Mesothelial cell of epicardium (in vitro differentiated cells): ENCODE data around the gene AFAP1L1. TPM values are rescaled to one million over a fixed set of nuclear protein-coding genes. Genes with fewer than 3 reads are reported as not detected.
A peak's percentile ranks its signal among the peaks of the same experiment; 100 is the strongest.

Experiments
- DNase-seq, 2 experiments: peaks; one replicate each; pipeline ENCODE4 v3.0.0; 2021; ENCODE audit warnings: low spot score in 2 of 2; ENCODE audit not compliant: unreplicated experiment in 2 of 2
- H3K27ac Mint-ChIP-seq: 2 replicates; pipeline ENCODE4 v1.8.0; 2021; ENCODE audit warnings: mixed read lengths
- H3K27me3 Mint-ChIP-seq: 2 replicates; pipeline ENCODE4 v1.8.0; 2021; ENCODE audit warnings: low read depth, mixed read lengths
- H3K36me3 Mint-ChIP-seq: 2 replicates; pipeline ENCODE4 v1.8.0; 2021; ENCODE audit warnings: mixed read lengths
- H3K4me1 Mint-ChIP-seq: 2 replicates; pipeline ENCODE4 v1.8.0; 2021; ENCODE audit warnings: mixed read lengths
- H3K4me3 Mint-ChIP-seq: 2 replicates; pipeline ENCODE4 v1.8.0; 2021; ENCODE audit warnings: mild to moderate bottlenecking, moderate library complexity, mixed read lengths
- H3K9me3 Mint-ChIP-seq: 2 replicates; pipeline ENCODE4 v1.8.0; 2021; ENCODE audit warnings: mixed read lengths
- CTCF ChIP-seq: fragments of 200-600 bp; sonication (generic); IDR thresholded peaks from one replicate; pipeline ENCODE4 v1.5.0; 2021; ENCODE audit warnings: antibody characterized with exemption; ENCODE audit not compliant: unreplicated experiment
- total RNA-seq: library from RNA; stranded (reverse); gene quantifications from 3 replicates; pipeline ENCODE4 v1.2.1, GENCODE V29; 2021

Gene AFAP1L1
- total RNA-seq: 0.22 to 0.63 TPM (median 0.36 TPM) in 3 replicates

DNA sequence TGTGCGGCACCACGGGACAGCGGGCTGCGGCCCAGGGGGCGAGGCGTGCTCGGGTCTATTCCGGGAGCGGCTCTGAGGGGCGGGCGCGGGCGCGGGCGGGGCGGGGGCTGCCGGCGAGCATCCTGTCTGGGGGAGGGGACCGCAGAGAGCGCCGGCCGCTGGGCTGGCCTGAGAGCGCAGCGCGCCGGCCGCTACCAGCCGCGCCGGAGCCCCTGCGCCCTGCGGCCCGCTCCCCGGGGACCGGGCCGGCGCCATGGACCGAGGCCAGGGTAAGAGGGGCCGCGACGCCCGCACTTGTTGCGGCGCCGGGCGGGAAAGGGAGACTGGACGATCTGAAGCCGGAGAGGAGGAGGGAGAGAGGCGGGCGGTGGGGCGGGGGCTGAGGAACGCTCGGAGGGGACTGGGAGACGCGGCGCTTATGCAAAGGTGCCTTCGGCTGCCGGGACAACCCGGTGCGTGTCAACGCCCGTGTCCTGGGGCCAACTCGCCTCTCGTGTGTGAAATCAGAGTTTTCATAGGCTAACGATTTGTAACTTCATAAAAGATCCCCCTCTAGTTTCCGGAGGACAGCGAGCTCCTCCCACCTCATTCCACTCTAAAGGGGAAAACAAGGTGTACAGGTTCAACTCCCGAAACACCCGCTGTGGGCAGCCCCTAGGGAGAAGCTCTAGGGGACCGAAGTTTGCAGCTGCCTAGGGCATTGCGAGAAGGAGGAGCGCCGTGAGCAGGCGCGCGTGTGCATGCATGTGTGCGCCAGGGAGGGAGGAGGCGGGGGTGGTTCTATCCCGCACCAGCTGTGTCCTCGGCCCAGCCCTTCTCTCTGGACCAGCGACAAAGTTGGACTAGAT is at the start of gene AFAP1L1:
Gene AFAP1L1 (plus strand): TSS at position 144 of the 848 bp plus-strand sequence. CDS start 110 bp downstream, at position 254.
- Mint-ChIP-seq H3K4me1 (peaks cover 7% of the 10 kb centered on the region), H3K27me3 (peaks cover 68% of the 10 kb centered on the region), H3K27ac (peak within 1 kb of the TSS; percentile 30), H3K36me3 (peaks cover 3% of the 10 kb centered on the region), H3K9me3 (peaks cover 13% of the 10 kb centered on the region), H3K4me3 (peak within 1 kb of the TSS; percentile 85)
- no peak for TF ChIP-seq CTCF
- peak; percentile 27 to 43 for DNase-seq

DNA sequence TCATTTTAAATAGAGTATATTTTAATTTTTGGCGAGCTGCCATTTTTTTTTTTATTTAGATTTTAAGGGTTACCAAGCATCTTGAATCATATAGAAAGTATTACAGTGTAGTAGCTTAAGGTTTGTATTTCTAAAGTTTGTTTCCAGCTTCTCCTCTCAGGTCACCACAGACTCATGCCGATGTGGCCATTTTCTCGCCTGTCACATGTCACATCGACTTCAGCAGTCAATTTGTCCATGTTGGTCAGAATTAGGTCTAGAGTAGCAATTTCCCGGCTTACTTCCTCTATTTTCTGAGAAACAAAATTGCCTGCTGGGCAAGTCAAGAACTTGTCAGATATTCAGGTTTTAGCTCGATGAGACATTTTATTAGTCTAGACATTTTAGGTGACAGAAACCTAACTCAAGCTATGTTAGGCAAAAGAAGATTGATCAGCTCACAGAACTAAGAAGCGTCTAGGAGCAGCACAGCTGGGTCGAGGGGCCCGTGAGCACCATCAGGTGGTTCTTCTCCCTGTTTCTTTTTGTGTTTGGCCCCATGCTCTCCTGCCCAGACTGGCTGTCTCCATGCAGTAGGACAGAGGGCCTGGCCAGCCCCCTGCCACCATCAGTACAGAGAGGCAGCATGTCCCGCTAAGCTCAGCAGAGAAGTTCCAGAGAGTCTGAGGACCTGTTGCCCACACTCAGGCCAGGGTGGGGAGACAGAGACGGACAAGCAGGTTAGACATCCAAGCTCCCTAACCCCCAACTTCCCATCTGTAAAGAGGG is 48.4 kb upstream of the AFAP1L1 start:
- H3K36me3 Mint-ChIP-seq: no peaks in the 10 kb centered on the region
- peaks cover 39% of the 10 kb centered on the region for H3K27me3 Mint-ChIP-seq
- no peak overlapping the region for H3K27ac Mint-ChIP-seq
- TF ChIP-seq CTCF: no peak
- no peak overlapping the region for H3K4me3 Mint-ChIP-seq
- H3K9me3 Mint-ChIP-seq: no peaks in the 10 kb centered on the region
- no peak for DNase-seq
- H3K4me1 Mint-ChIP-seq: no peaks in the 10 kb centered on the region

GRCh38 chr5:149224282-149224681 is 47.4 kb upstream of the AFAP1L1 start:
- peaks cover 35% of the 10 kb centered on the region for H3K27me3 Mint-ChIP-seq
- H3K27ac Mint-ChIP-seq: no peak overlapping the region
- no peaks in the 10 kb centered on the region for H3K9me3 Mint-ChIP-seq
- no peak overlapping the region for H3K4me3 Mint-ChIP-seq
- H3K4me1 Mint-ChIP-seq: no peaks in the 10 kb centered on the region
- TF ChIP-seq CTCF: no peak
- DNase-seq: no peak
- H3K36me3 Mint-ChIP-seq: no peaks in the 10 kb centered on the region

- no peaks in the 10 kb centered on the region for H3K4me1 Mint-ChIP-seq
- no peak for DNase-seq
- TF ChIP-seq CTCF: no peak
- no peak overlapping the region for H3K27ac Mint-ChIP-seq
- peaks cover 38% of the 10 kb centered on the region for H3K27me3 Mint-ChIP-seq
- H3K9me3 Mint-ChIP-seq: no peaks in the 10 kb centered on the region
- no peak overlapping the region for H3K4me3 Mint-ChIP-seq
- no peaks in the 10 kb centered on the region for H3K36me3 Mint-ChIP-seq
Measured at GRCh38 chr5:149227168-149227826, 44.4 kb upstream of the AFAP1L1 start.

GRCh38 chr5:149228618-149229297 is 42.9 kb upstream of the AFAP1L1 start:
- Mint-ChIP-seq H3K36me3 (no peaks in the 10 kb centered on the region), H3K4me1 (no peaks in the 10 kb centered on the region), H3K4me3 (no peak overlapping the region), H3K9me3 (no peaks in the 10 kb centered on the region), H3K27ac (no peak overlapping the region), H3K27me3 (peaks cover 51% of the 10 kb centered on the region)
- TF ChIP-seq CTCF: peak; percentile 41
- DNase-seq: no peak
